Activated CD8-positive, alpha-beta memory T cell treated with anti-CD3 and anti-CD28 coated beads, Interleukin-2, amount 50 U/mL, for 4 hours (primary cell): ENCODE results near the gene TMEM150A.
"Not testable (repeated sequence)": the region's sequence is repeated elsewhere in the genome, so short reads cannot be mapped to it uniquely, and the experiment has no call there.

ENCODE experiments used
- DNase-seq: peaks from one replicate; pipeline ENCODE4 v3.0.0-alpha.2; 2020

The TMEM150A gene

DNA sequence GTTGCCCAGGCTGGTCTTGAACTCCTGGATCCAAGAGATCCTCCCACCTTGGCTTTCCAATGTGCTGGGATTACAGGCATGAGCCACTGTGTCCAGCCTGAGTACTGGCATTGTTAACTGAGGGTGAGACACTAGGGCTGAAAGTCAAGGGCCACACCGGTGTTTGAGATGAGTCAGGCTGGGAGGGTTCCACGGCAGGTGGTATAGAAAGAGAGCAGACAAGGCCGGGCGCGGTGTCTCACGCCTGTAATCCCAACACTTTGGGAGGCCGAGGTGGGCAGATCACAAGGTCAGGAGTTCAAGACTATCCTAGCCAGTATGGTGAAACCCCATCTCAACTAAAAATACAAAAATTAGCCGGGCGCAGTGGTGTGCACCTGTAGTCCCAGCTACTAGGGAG is 10.2 kb downstream of the TMEM150A start:
- DNase-seq: not testable (repeated sequence)

DNA sequence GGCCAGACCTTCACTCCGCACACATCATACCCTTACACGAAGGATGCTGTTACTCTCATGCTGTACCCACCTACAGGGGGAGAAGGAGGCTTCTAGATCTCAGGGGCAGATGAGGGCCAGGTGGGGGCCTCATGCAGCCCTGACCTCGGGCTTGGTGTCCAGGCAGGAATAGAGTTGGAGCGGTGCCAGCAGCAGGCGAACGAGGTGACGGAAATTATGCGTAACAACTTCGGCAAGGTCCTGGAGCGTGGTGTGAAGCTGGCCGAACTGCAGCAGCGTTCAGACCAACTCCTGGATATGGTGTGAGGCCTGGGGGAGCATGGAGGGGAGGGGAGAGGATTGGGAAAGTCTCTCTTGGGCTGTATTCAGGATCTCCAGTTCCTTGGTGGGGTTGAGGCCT is 10.9 kb downstream of the TMEM150A start:
- no peak for DNase-seq

DNA sequence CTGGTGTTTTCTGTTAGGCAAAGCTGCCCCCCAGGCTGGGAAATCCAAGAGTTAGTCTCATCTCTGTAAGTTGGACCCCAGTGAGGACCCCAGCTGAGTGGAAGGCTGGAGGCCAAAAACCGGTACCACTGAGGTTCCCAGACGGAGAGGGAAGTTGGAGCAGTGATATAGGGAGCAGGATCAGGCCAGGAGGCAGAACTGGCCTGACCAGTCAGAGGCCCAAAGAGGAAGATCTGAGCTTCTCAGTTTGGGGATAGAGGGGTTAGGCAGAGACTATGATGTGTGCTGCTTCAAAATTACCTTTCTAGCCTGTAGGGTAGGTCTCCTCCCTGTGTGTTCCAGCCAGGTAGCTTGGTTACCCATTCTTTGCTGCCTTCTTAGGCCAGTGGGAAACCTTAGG is 11.5 kb downstream of the TMEM150A start:
- no peak for DNase-seq

DNA sequence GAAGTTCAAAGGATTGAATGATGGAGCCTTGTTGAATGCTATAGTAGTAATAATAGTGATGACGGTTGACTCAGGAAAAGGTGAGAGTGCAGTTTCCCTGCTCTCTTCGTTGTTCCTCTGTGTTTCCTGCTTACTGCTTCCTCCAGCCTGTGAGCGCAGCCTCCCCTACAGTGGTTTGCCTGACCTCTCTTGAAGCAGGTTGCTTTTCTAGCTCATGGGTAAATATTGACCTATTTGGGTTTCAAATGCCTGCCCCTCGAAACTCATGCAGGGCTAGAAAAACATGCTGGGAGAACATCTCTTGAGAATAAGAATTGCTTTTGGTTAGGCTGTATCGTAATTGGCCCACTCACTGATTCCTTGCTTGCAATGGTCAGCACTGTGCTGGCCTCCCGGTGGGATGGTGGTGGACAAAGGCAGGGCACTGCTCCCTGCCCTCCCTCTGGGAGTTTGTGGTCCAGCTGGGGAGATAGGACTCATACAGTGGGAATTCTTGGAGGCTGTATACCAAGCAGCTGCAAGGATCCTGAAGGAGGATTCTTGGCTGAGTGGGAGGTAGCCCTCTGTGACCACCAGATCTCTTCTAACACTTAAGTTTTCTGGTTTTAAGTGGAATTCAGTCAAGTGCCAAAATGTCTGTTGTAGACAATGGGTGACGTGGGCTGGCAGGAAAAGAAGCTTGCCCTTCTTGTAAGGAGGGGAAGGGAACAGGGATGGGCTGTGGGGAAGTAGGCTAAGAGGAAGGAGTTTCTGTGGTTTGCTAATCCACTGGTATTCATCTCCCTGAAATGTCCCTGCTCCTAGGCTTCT is 12.3 kb downstream of the TMEM150A start:
- no peak for DNase-seq

DNA sequence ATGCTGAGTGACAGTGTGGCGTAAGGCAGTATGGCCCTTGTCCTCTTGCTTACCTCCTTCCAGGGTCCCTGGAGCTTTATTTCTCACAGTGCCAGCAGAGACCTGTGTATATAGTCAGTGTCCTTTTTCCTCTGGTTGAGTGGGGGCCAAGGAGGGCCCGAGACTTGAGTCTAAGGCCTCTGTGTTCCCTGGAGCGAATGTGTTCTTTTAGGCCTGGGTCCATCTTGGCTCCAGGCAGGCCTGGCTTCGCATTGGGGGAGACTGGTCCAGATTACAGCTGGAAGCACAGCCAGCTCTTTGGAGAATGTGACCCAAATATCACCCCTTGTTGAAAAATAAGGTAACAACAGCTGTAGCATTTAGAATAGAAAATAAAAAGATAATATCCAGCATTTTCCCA is 13.3 kb downstream of the TMEM150A start:
- DNase-seq: no peak

DNA sequence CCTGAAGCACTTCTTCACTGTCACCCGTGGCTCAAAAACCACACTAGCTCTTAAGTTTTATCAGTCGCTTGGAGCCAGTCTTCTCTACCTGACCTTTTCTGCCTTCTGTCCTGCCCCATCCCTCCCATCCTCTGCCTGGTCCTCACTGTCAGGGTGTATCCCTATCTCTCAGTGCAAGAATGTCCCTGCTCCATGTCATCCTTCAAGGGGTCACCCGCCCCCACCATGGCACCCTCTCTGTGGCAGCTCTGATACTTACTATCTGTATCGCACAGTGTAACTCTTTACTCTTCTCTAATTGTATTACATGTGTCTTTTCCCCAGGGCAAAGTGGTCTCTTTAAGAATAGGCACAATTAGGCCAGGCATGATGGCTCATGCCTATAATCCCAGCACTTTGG is 13.9 kb downstream of the TMEM150A start:
- no peak for DNase-seq

DNA sequence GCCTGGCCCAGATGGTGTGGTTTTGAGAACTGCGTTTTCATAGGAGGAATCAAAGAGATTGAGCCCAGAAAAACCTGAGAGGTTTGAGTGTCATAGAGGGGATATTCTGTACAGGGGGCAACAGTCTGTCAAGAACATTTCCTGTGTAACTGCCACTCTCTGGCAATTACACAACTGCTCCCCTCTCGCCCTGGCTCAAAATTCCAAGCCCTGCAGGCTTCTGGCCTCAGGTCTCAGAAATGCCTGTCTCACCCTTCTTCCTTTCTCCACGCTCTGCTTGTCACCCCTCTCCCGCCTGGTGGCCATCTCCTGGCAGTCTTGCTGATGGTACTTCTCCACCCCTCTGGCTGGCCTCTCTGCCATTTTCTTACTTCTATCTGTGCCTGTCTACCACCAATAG is 14.3 kb downstream of the TMEM150A start:
- DNase-seq: no peak

DNA sequence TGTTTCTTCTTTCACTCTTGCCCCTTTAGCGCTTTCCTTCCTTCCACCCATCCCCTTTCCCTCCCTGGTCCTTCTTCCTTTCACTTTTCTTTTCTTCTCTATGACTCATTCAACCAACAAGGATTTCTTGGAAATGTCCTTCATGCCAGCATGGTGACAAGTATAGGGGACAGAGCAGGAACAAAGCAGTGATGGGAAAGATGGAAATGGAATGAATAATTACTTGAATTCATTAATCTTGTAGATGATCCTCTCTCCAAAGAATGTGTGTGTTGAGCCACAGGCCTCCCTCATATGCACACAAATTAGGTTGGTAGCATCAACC is 16.8 kb downstream of the TMEM150A start:
- no peak for DNase-seq

DNA sequence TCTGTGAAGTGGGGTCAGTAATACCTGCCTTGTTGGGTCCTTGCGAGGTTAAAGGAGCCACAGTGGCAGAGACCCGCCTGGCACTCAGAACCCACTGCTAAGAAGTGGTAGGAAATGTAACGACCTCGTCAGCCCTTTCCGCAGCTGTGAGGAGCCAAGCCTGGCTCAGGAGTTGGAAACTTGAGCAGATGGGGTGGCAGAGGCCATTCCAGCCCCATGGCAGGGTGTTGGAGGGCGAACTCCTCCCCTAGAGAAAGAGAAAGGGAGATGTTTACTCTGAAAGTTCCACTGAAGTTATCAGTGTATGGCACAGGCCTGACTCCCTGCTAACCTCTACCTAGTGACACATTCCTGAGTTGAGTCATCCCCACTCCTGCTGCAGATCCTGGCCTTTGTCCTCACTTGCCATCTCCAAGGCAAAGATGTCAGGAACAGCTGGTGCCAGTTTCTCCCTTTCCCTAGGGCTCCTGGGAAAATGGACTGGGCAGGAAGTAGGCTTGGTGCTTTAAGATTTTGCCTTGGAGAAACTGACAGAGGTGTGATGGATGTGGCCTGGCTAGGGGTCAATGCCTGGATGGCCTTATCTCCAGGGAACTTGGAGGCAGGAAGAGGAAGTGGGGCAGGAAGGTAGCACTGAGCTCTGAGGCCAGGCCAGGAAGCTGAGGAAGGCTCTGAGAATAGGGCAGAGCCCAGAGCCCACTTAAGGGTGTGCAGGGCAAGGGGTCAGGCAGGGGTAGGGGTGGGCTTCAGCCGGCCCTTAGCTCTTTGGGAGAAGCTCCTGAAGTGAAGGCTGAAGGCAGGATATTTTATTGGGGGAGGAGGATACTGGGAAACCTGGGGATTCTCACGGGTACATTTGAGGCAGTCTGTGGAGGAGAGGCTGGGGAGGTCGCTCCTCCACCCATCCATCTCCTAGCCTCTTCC is 17.4 kb downstream of the TMEM150A start:
- no peak for DNase-seq

DNA sequence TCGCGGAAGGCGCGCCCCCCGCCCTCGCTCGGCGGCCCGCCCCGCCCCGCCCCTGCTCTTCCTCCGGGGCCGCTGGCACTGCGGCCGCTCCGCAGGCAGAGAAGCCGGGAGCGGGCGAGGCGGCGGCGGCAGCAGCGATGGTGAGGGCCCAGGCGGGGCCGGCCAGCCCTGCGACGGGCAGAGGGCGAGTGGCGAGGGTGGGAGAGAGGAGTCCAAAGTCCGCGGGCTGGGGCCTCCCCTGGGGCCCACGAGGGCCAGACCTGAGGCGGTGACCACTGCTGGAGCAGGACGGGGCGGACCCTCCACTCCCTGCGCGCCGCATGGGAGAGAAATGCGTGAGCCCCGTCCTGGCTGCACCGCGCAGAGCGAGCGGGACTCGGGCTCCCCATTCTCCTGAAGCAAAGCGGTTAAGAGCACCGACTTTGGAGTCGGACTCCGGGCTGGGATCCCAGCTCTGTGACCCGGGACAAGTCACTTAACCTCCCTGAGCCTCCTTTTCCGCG is 18.1 kb downstream of the TMEM150A start, which contains the start of gene VAMP5:
TSS of gene VAMP5 (plus strand) at position 78 of the 503 bp plus-strand sequence. CDS start at position 138, 60 bp downstream.
- peak; percentile 44 for DNase-seq

DNA sequence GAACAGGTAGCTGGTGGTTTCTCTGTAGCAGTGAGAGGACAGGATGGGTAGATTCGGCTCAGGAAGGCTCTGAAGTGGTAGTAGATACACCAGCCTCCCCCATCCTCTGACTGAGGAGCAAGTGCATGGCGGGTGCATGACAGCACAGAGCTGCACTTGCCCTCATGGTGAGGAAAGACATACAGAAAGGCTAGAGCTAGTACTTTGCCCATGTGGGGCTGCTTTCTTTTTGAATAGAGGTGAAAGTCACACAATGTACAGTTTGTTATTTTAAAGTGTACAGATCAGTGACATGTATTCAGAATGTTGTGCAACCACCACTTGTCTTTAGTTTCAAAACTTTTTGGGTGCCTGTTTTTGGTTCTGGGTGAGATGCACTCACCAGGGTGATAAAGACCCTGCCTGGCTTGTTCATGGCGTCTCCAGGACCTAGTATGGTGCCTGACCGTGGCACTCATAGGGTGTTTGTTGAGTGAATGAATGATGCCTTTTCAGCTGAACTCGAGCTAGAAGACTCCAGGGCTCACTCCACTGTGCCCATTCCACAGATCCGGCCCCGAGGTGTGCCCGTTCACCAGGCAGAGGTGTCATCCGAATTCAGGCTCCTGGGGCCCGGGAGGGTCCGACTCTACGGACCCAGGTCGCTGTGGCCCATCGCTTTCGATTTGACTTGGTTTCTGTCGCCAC is 18.7 kb downstream of the TMEM150A start:
- DNase-seq: no peak

DNA sequence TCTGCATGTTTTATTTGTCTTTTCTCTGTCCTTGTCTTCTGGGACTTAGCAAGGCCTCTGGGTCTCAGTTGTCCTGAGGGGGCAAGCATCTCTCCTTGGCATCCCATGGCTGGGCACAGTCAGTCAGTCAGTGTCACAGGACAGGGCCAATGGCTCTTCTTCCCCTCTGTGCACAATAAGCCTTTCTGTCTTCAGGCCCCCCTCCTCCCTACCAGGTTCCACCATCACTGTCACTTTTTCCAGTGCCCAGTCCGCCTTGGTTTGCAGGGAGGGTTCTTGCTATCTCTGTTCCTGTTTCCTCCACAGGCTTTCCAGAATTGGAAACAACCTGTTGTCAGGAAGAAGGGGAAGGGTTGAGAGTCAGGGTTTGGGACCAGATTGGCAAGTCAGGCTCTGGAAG is 20.0 kb downstream of the TMEM150A start:
- DNase-seq: no peak

DNA sequence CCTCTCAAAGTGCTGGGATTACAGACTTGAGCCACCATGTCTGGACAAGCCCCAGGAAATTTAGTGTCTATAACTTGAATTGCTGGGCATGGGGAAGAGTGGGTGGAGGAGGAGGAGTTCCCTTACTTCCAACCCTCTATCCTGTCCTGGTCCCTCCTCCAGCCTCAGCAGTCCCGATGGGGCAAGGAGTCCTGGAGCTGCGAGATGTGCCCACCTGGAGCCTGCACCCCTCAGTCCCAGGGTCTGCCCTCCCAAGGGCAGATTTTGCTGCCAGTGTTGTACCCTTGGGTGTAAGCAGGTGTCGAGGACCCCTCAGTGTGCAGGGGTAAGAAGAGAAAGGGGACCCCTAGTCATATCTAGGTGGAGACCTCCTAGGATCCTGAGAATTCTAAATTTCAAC is 22.3 kb downstream of the TMEM150A start:
- DNase-seq: no peak

DNA sequence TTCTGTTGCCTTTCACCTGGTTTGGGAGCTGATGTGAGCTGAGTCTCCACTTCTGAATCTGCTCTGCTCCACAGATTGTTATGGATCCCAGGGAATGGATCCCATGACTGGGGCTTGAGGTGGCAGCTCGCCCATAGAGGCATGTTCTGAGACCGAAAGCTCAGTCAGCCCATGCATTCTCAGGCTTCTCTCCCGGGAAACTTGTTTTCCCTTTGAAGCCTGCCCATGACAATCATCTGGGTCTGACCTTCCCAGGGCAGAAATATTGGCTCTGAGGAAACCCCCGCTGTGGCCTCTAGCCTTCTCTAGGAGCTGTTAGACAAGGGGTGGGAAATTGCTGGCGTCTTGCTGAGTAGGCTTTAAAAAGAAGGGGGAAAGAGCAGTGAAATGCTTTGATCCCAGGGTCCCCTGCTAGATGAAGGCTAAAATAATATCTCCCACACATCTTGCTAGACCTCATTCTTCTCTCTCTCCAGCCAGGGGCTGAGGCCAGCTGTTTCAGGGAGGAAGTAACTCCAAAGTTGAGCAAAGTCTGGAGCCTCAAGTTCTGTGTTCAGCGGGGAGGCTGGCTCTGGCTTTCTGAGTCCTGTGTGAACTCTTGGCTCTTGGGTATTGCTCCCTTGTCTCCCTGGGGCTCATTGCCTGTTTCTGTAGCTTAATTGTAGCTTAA is 23.1 kb downstream of the TMEM150A start:
- DNase-seq: no peak

DNA sequence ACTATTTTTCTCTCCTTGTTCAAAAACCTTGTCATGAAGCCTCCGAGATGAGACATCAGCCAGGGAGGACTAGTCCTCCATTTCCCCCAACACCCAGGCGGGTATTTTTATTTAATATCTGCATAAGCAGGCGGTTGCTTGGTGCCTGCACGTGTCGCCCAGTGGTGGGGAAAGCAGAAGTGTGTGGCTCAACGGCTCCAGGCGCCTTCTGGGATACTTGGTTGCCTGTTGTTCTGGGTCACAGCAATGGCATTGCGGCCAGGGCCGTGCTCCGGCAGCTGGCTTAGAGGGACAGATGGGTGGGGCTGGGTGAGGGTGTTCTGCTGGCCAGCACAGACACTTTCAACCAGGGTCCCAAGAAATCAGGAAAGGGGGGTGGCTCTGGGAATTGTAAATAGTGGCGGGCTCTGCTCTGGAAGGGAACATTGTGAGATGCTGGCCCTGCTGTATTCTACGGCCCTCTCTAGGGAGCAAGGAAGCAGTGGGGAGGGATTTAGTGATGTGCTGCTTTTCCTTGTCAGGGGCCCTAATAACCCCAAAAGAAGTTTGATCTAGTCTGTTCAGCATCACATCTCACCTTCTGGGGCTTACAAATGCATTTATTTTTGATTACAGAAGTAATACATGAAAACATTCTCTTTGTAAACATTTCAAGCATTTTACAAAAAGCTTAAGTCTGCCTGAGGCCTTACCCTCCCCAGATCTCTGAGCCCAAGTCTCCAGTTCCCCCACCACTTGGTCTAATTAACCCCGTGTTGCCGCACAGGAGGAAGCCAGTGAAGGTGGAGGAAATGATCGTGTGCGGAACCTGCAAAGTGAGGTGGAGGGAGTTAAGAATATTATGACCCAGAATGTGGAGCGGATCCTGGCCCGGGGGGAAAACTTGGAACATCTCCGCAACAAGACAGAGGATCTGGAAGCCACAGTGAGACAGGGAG is 24.0 kb downstream of the TMEM150A start:
- peak; percentile 24 for DNase-seq

DNA sequence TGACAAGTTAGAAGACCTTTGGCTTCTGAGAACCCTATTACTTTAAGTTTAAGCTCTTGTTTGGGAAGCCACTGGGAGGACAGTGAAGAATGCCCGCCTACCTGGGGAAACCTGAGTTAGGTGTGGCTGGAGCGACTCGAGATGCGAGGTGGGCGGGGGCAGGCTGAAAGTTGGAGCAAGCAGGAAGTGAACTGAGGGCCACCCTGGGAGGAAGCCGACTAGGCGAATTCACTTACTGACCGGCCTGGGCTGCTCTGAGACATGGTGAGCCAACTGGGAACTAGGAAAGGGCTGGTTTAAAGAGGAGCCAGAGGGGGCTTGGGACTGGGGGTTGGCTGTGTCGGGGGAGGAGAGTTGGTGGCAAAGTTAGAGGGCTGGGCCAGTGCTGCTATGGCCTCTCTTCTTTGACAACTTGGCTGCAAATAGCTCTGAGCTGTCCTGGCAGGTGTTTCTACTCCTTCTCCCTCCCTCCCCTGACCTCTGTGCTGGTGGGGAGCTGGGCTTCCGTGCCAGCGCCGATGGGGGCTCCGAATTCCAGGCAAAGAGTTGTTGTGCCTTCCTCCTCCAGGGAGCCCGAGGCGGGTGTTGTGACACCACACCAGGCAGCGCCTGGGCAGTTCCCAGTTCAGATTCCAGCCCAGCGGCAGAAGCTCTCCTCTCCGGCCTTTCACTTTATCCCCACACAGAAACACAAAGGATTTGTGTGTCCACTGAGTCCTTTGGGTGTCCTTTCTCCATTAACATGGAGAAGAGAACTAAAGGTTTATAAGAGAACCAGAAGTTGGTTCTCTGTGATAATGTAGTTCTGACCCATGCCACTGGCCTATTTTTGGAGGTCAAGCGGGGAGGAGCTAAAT is 24.9 kb downstream of the TMEM150A start, which contains the start of gene VAMP8:
TSS of gene VAMP8 (plus strand) at position 201 of the 857 bp plus-strand sequence. CDS start at position 262, 61 bp downstream.
- DNase-seq: peak; percentile 62

DNA sequence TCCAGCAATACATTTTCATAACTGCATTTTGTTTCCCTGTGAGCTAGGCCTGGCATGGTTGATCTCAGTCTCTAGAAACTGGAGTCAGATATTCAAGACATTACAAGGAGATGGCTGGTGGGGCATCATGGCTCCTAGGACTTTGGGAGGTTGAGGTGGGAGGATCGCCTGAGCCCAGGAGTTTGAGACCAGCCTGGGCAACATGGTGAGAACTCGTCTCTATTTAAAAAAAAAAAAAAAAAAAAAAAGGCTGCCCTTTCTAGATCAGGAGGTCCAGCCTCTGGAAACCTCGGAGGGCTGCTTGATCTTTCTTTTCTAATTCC is 25.5 kb downstream of the TMEM150A start:
- DNase-seq: no peak

DNA sequence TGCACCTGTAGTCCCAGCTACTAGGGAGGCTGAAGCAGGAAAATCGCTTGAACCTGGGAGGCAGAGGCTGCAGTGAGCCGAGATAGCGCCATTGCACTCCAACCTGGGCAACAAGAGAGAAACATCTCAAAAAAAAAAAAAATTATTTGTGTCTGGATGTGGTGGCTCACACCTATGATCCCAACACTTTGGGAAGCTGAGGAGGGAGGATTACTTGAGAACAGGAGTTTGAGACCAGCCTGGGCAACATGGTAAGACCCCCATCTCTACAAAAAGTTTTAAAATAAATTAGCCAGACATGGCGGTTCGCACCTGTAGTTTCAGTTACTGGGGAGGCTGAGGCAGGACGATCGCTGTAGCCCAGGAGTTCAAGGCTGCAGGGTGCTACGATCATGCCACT is 26.8 kb downstream of the TMEM150A start:
- no peak for DNase-seq

DNA sequence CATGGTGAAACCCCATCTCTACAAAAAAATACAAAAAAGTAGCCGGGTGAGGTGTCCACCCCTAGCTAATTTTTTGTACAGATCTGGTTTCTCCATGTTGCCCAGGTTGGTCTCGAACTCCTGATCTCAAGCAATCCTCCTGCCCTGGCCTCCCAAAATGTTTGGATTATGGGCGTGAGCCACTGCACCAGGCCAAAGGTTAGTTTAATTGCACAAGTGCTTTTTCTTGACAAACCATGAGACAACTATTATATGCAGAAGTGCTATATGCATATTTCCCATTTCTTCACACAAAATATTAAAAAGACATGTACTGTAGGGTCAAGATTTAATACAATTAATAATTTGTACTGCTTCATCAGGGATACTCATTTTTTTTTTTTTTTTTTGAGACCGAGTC is 36.2 kb downstream of the TMEM150A start:
- no peak for DNase-seq

DNA sequence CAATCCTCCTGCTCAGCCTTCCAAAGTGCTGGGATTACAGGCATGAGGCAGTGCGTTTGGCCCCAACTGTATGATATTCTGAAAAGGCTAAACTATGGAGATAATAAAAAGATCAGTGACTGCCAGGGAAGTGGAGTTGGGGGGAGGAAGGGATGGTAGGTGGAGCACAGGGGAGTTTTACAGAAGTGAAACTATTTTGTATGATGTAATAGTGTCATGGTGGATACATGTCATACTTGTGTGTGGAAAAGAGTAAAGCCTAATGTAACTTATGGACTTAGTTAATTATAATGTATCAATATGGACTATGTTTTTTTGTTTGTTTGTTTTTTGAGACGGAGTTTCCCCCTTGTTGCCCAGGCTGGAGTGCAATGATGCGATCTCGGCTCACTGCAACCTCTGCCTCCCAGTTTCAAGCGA is 38.3 kb downstream of the TMEM150A start:
- DNase-seq: no peak
